ENCODE data around the gene GM2A. TPM values are rescaled to one million over a fixed set of nuclear protein-coding genes. Genes with fewer than 3 reads are reported as not detected.

Gene GM2A
- total and polyA plus RNA-seq, 9 donors = 14.7 to 52.8 (median 28.6) TPM

- no peak overlapping the region for H3K4me3 ChIP-seq
- no peak overlapping the region for H3K27ac ChIP-seq
- H3K27me3 ChIP-seq = no peaks in the 10 kb centered on the region
- intact Hi-C loops (cut with DNase I) = no loop called here
- H3K36me3 ChIP-seq = no peaks in the 10 kb centered on the region
- no peak for TF ChIP-seq POLR2A (IDR thresholded peaks at IDR 0.05)
- TF ChIP-seq EP300 (IDR thresholded peaks at IDR 0.05) = no peak
- no peak for TF ChIP-seq CTCF (IDR thresholded peaks at IDR 0.05)
- no peaks in the 10 kb centered on the region for H3K4me1 ChIP-seq (ENCODE audit: insufficient read depth)
- no peaks in the 10 kb centered on the region for H3K9me3 ChIP-seq
- DNase-seq = no peak
These were observed 21.7 kb downstream of the GM2A start for GRCh38 chr5:151274666-151275065.

GRCh38 chr5:151275803-151276202 is 22.8 kb downstream of the GM2A start:
- Histone ChIP-seq H3K4me3 (no peak overlapping the region), H3K36me3 (no peaks in the 10 kb centered on the region), H3K27me3 (no peaks in the 10 kb centered on the region), H3K9me3 (no peaks in the 10 kb centered on the region), H3K4me1 (ENCODE audit: insufficient read depth) (no peaks in the 10 kb centered on the region), H3K27ac (no peak overlapping the region)
- no peak for TF ChIP-seq POLR2A (IDR thresholded peaks at IDR 0.05)
- TF ChIP-seq EP300 (IDR thresholded peaks at IDR 0.05) = no peak
- no peak for TF ChIP-seq CTCF (IDR thresholded peaks at IDR 0.05)
- 85 to 96% (median 88%) methylated on average over 2 of the region's 2 CpGs for WGBS, 3 donors
- intact Hi-C loops (cut with DNase I) = no loop called here
- no peak for DNase-seq

GRCh38 chr5:151278845-151279244 is 25.9 kb downstream of the GM2A start:
- TF ChIP-seq CTCF (IDR thresholded peaks at IDR 0.05) = no peak
- TF ChIP-seq POLR2A (IDR thresholded peaks at IDR 0.05) = no peak
- TF ChIP-seq EP300 (IDR thresholded peaks at IDR 0.05) = no peak
- intact Hi-C loops (cut with DNase I) = no loop called here

GRCh38 chr5:151280443-151280842 is 27.5 kb downstream of the GM2A start:
- Histone ChIP-seq H3K4me3 (no peak overlapping the region), H3K9me3 (no peaks in the 10 kb centered on the region), H3K36me3 (no peaks in the 10 kb centered on the region), H3K27ac (no peak overlapping the region), H3K4me1 (ENCODE audit: insufficient read depth) (no peaks in the 10 kb centered on the region), H3K27me3 (no peaks in the 10 kb centered on the region)
- WGBS, 3 donors = 88 to 95% (median 88%) methylated on average over 2 of the region's 2 CpGs
- intact Hi-C loops (cut with DNase I) = no loop called here
- TF ChIP-seq POLR2A (IDR thresholded peaks at IDR 0.05) = no peak
- TF ChIP-seq CTCF (IDR thresholded peaks at IDR 0.05) = no peak
- TF ChIP-seq EP300 (IDR thresholded peaks at IDR 0.05) = no peak
- no peak for DNase-seq

More at GRCh38 chr5:151278845-151279244, 25.9 kb downstream of the GM2A start:
- no peaks in the 10 kb centered on the region for H3K9me3 ChIP-seq
- no peaks in the 10 kb centered on the region for H3K36me3 ChIP-seq
- no peaks in the 10 kb centered on the region for H3K4me1 ChIP-seq (ENCODE audit: insufficient read depth)
- no peaks in the 10 kb centered on the region for H3K27me3 ChIP-seq
- DNase-seq = no peak
- no peak overlapping the region for H3K27ac ChIP-seq
- no peak overlapping the region for H3K4me3 ChIP-seq
- WGBS, 3 donors = 70 to 75% (median 71%) methylated on average over 5 of the region's 5 CpGs
